HCT116 (cell line): ENCODE measurements around the gene ZNF512. TPM values are rescaled to one million over a fixed set of nuclear protein-coding genes. Genes with fewer than 3 reads are reported as not detected.

ENCODE experiments used
- ATAC-seq: fragments of 200-7000 bp; cut with Tn5 transposase; 2 replicates; pipeline ENCODE4 v1.9.1; 2020; ENCODE audit warnings: mild to moderate bottlenecking, moderate library complexity
- BruUV-seq: library from RNA; stranded (reverse); fragments of 400-500 nt; replicated peaks from 2 replicates; lab custom pipeline; 2021; lab: Mats Ljungman, UMichigan
- CTCF ChIA-PET: fragments of 300-600 bp; sonication (Branson Sonifier 250); formaldehyde crosslinking; loops from one replicate; lab custom pipeline; 2021; ENCODE audit warnings: antibody characterized with exemption; lab: Charles Lee
- POLR2A ChIA-PET: fragments of 300-600, 350-600 bp; sonication (Branson Sonifier 250); formaldehyde crosslinking; loops from one replicate; lab custom pipeline; 2021; ENCODE audit warnings: antibody characterized with exemption; lab: Charles Lee
- RAD21 ChIA-PET, 2 experiments: fragments of 300-600 bp; sonication (Branson Sonifier 250); formaldehyde crosslinking; loops; one replicate each; lab custom pipeline; 2023; ENCODE audit warnings: low total read pairs in 2 of 2; ENCODE audit not compliant: uncharacterized antibody in 2 of 2, unreplicated experiment in 2 of 2, low non-redundant PET in 1 of 2; lab: Charles Lee
- DNase-seq: peaks from one replicate; pipeline ENCODE4 v3.0.0-alpha.2; 2010; ENCODE audit warnings: low read depth, low spot score
- H2AFZ ChIP-seq: fragments of 200-600 bp; shearing (Covaris generic), sonication (generic); 2 replicates; pipeline ENCODE4 v1.6.1; 2017; ENCODE audit warnings: low read depth, mixed run types, mixed read lengths, antibody characterized with exemption, low read length; ENCODE audit not compliant: poor library complexity, severe bottlenecking
- H3K27ac ChIP-seq: 2 replicates; pipeline ENCODE4 v1.5.1; 2012; ENCODE audit warnings: low read depth, low read length
- H3K27me3 ChIP-seq: fragments of 200-600 bp; sonication (generic); 2 replicates; pipeline ENCODE4 v1.6.1; 2016; ENCODE audit warnings: mixed run types, low read length, mixed read lengths; ENCODE audit not compliant: insufficient read depth
- H3K36me3 ChIP-seq, 2 experiments: fragments of 200-500 bp in 1 of 2; fragments of 200-600 bp in 1 of 2; sonication (Bioruptor generic) in 1 of 2; sonication (generic) in 1 of 2; 2 replicates each; pipeline versions ENCODE4 v1.5.1 to v1.6.1; 2014 to 2016; ENCODE audit warnings: low read length in 2 of 2, inconsistent platforms in 1 of 2, mixed read lengths in 1 of 2, mixed run types in 1 of 2; ENCODE audit not compliant: insufficient read depth in 2 of 2, control insufficient read depth in 1 of 2
- H3K4me1 ChIP-seq, 2 experiments: fragments of 200-600 bp in 1 of 2; sonication (generic) in 1 of 2; 2 replicates each; pipeline versions ENCODE4 v1.5.1 to v1.6.1; 2012 to 2017; ENCODE audit warnings: low read length in 2 of 2, inconsistent platforms in 1 of 2, mild to moderate bottlenecking in 1 of 2, mixed read lengths in 1 of 2, mixed run types in 1 of 2, moderate library complexity in 1 of 2; ENCODE audit not compliant: insufficient read depth in 2 of 2, control insufficient read depth in 1 of 2
- H3K4me2 ChIP-seq: fragments of 200-600 bp; sonication (generic); 2 replicates; pipeline ENCODE4 v1.6.1; 2017; ENCODE audit warnings: mixed run types, low read length, mixed read lengths
- H3K4me3 ChIP-seq, 2 experiments: fragments of 200-600 bp in 1 of 2; sonication (generic) in 1 of 2; replicated peaks in 1 of 2; 2 replicates each; pipeline ENCODE4 v1.5.1; 2011 to 2016; ENCODE audit warnings: low read length in 2 of 2, control low read depth in 1 of 2, low read depth in 1 of 2, mild to moderate bottlenecking in 1 of 2, mixed read lengths in 1 of 2, mixed run types in 1 of 2
- H3K79me2 ChIP-seq: fragments of 200-600 bp; sonication (generic); 2 replicates; pipeline ENCODE4 v1.6.1; 2017; ENCODE audit warnings: mild to moderate bottlenecking, mixed run types, low read length, moderate library complexity, mixed read lengths; ENCODE audit not compliant: insufficient read depth
- H3K9ac ChIP-seq: fragments of 200-600 bp; sonication (generic); 2 replicates; pipeline ENCODE4 v1.6.1; 2016; ENCODE audit warnings: low read length, mixed read lengths
- H3K9me2 ChIP-seq: fragments of 200-600 bp; sonication (generic), shearing (Covaris generic); 2 replicates; pipeline ENCODE4 v1.6.1; 2017; ENCODE audit warnings: mixed run types, mild to moderate bottlenecking, moderate library complexity; ENCODE audit not compliant: insufficient read depth
- H3K9me3 ChIP-seq, 2 experiments: fragments of 200-500 bp in 1 of 2; fragments of 200-600 bp in 1 of 2; sonication (Bioruptor generic) in 1 of 2; sonication (generic) in 1 of 2; 2 replicates each; pipeline ENCODE4 v1.6.1; 2014 to 2017; ENCODE audit warnings: low read length in 2 of 2, mixed read lengths in 2 of 2, inconsistent platforms in 1 of 2, low read depth in 1 of 2, mild to moderate bottlenecking in 1 of 2, mixed run types in 1 of 2, moderate library complexity in 1 of 2; ENCODE audit not compliant: control insufficient read depth in 1 of 2, insufficient read depth in 1 of 2
- H4K20me1 ChIP-seq: fragments of 200-600 bp; sonication (generic), shearing (Covaris generic); 2 replicates; pipeline ENCODE4 v1.6.1; 2017; ENCODE audit warnings: mixed run types, mild to moderate bottlenecking, moderate library complexity; ENCODE audit not compliant: insufficient read depth
- ATF3 ChIP-seq: IDR thresholded peaks from 2 replicates; pipeline ENCODE4 v1.6.1; 2012
- CBX3 ChIP-seq: IDR thresholded peaks from 2 replicates; pipeline ENCODE4 v1.6.1; 2012; ENCODE audit warnings: low read depth
- CEBPB ChIP-seq: IDR thresholded peaks from 2 replicates; pipeline ENCODE4 v1.6.1; 2012; ENCODE audit warnings: low read depth
- CTCF ChIP-seq, 3 experiments: fragments of 200-600 bp in 1 of 3; sonication (generic) in 1 of 3; IDR thresholded peaks in 2 of 3; conservative IDR thresholded peaks in 1 of 3; 2 replicates each; pipeline ENCODE4 v1.5.1; 2012 to 2017; ENCODE audit warnings: low read depth in 2 of 3, low read length in 2 of 3, antibody characterized with exemption in 1 of 3, borderline replicate concordance in 1 of 3, control low read depth in 1 of 3, mild to moderate bottlenecking in 1 of 3, mixed read lengths in 1 of 3, mixed run types in 1 of 3, moderate library complexity in 1 of 3; ENCODE audit not compliant: insufficient read depth in 1 of 3
- EGR1 ChIP-seq: IDR thresholded peaks from 2 replicates; pipeline ENCODE4 v1.6.1; 2012; ENCODE audit warnings: low read depth
- EZH2phosphoT487 ChIP-seq: fragments of 200-600 bp; IDR thresholded peaks from 2 replicates; pipeline ENCODE4 v1.6.1; 2018; ENCODE audit warnings: antibody characterized with exemption, borderline replicate concordance
- JUND ChIP-seq: IDR thresholded peaks from 2 replicates; pipeline ENCODE4 v1.6.1; 2012
- MAX ChIP-seq: IDR thresholded peaks from 2 replicates; pipeline ENCODE4 v1.6.1; 2012
- POLR2A ChIP-seq: IDR thresholded peaks from 2 replicates; pipeline ENCODE4 v1.7.0; 2011; ENCODE audit warnings: borderline replicate concordance; ENCODE audit not compliant: insufficient read depth, insufficient read length; ENCODE audit errors: extremely low read depth
- POLR2AphosphoS5 ChIP-seq: IDR thresholded peaks from 2 replicates; pipeline ENCODE4 v1.6.1; 2011; ENCODE audit warnings: mild to moderate bottlenecking, low read depth, low read length, moderate library complexity
- RAD21 ChIP-seq: IDR thresholded peaks from 2 replicates; pipeline ENCODE4 v1.6.1; 2012; ENCODE audit warnings: low read depth, mild to moderate bottlenecking
- SIN3A ChIP-seq: IDR thresholded peaks from 2 replicates; pipeline ENCODE4 v1.6.1; 2012; ENCODE audit warnings: low read depth
- SP1 ChIP-seq: IDR thresholded peaks from 2 replicates; pipeline ENCODE4 v1.6.1; 2012; ENCODE audit warnings: low read depth
- SRF ChIP-seq: IDR thresholded peaks from 2 replicates; pipeline ENCODE4 v1.6.1; 2012; ENCODE audit warnings: low read depth
- TCF7L2 ChIP-seq: IDR thresholded peaks from 2 replicates; pipeline ENCODE4 v1.7.0; 2011; ENCODE audit warnings: borderline replicate concordance, inconsistent platforms; ENCODE audit not compliant: insufficient read depth, insufficient read length; ENCODE audit errors: extremely low read depth
- YY1 ChIP-seq: IDR thresholded peaks from 2 replicates; pipeline ENCODE4 v1.6.1; 2011; ENCODE audit warnings: low read length, low read depth, moderate library complexity, mild to moderate bottlenecking; ENCODE audit not compliant: insufficient replicate concordance; ENCODE audit errors: extremely low read depth
- intact Hi-C: fragments of 100-400 bp; cut with micrococcal nuclease; formaldehyde crosslinking; loops from 2 replicates; pipeline ENCODE4 v1.10.0; 2022
- total RNA-seq: library from RNA; stranded (reverse); gene quantifications from one replicate; pipeline ENCODE4 v1.2.1, GENCODE V29; 2021; ENCODE audit not compliant: unreplicated experiment

Gene ZNF512
- total RNA-seq, 1 experiment from 2014 or later: 33.0 TPM

- Histone ChIP-seq H4K20me1 (0 out of 2 replicates have a peak, but pooled peaks cover 10% of the 10 kb centered on the region), H3K79me2 (peaks cover 99% of the 10 kb centered on the region), H3K27ac (no peak overlapping the region), H3K36me3 (no peaks in the 10 kb centered on the region), H2AFZ (no peak overlapping the region), H3K4me1 (peaks cover 0 to 11% of the 10 kb centered on the region in 2 experiments; a peak in 1 of 4 replicates), H3K9me3 (0 out of 4 replicates have a peak, but pooled peaks cover 0 to 2% of the 10 kb centered on the region in 2 experiments), H3K9ac (no peak overlapping the region), H3K27me3 (no peaks in the 10 kb centered on the region), H3K9me2 (no peaks in the 10 kb centered on the region), H3K4me2 (no peak overlapping the region), H3K4me3 (no peak overlapping the region)
- ChIA-PET CTCF (no interaction called here), POLR2A (no interaction called here), RAD21 (no interaction called here)
- intact Hi-C loops: loop anchor here (10.0 kb wide), 1 partner anchor 164 kb away; the partner anchor contains the start of gene NRBP1
- BruUV-seq: no TSS peak
- TF ChIP-seq TCF7L2: no peak
- no peak for TF ChIP-seq YY1
- no peak for TF ChIP-seq POLR2A
- TF ChIP-seq ATF3: no peak
- no peak for TF ChIP-seq JUND
- TF ChIP-seq EGR1: no peak
- TF ChIP-seq CEBPB: no peak
- no peak for TF ChIP-seq EZH2phosphoT487
- no peak for TF ChIP-seq SRF
- no peak for TF ChIP-seq MAX
- TF ChIP-seq CTCF (IDR thresholded peaks at IDR 0.05 in 2 of 3, conservative IDR thresholded peaks at IDR 0.05 in 1 of 3; ENCODE audit: borderline replicate concordance in 1 of 3, insufficient read depth in 1 of 3, low read depth in 2 of 3, low read length in 2 of 3): no peak
- TF ChIP-seq RAD21: no peak
- no peak for TF ChIP-seq SP1
- no peak for TF ChIP-seq SIN3A
- TF ChIP-seq POLR2AphosphoS5: no peak
- TF ChIP-seq CBX3: no peak
- no peak for DNase-seq
- no peak for ATAC-seq
These were observed 5.5 kb downstream of the ZNF512 start for GRCh38 chr2:27588308-27588707.
